Stimulated activated naive CD4-positive, alpha-beta T cell treated with Interleukin-2 at 50 U/mL for 16 hours (primary cell): ENCODE data around the gene CD93.

ENCODE experiments used
- DNase-seq: peaks from one replicate; lab custom pipeline; 2025; lab: John Stamatoyannopoulos, UW

Gene CD93

DNA sequence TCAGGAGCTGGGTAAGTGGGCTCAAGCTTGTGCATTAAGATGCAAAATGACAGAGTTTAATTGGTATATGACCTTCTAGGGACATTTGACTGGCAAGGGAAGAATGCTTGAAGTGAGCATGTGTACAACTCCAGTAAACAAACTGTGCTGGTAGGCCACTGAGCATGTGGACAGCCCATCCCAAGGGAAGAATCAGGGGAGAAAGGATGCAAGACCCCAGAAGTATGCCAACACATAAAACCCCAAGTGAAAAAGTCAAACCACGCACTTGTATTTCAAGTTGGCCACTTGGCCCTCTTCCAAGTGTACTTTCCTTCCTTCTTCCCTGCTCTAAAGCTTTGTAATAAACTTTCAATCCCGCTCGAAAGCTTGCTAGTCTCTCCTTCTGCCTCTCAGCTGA, 26.3 kb downstream of the CD93 start:
- DNase-seq, result no peak

DNA sequence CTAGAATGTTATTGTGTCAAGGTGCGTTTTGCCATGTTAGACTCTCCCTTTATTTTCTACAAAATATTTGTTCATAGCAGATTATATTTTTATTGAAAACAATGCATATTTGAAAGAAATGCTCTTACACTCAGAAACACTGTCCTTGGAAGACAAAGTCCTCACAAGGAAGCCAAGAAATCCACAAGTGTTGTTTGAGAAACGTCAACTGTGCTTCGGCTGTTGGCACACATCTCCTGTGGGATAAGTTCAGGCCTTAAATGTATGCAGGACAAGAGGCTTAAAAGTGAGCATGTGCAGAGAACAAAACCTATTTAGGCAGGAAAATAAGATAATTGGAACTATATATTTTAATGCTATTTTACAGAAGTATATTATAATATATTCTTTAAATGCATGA, 27.1 kb downstream of the CD93 start:
- DNase-seq, result no peak

DNA sequence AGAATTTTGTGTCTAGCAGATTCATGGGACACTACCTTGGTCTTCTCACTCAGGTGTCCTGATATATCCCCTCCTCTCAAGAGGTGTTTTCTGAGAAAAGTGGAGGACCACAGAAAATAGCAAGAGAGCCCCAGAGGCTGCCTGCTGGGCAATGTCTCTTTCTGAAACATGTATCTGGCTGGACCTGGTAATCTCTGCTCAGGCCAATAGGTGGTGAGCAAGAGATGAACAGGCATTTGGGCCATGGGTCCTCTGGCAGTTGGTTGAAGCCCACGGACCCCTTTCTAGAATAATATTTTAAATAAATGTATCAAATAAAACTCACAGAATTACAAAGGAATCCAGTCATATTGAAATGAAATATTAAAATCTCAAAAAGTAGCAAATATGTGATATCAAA, 27.9 kb downstream of the CD93 start:
- no peak for DNase-seq

DNA sequence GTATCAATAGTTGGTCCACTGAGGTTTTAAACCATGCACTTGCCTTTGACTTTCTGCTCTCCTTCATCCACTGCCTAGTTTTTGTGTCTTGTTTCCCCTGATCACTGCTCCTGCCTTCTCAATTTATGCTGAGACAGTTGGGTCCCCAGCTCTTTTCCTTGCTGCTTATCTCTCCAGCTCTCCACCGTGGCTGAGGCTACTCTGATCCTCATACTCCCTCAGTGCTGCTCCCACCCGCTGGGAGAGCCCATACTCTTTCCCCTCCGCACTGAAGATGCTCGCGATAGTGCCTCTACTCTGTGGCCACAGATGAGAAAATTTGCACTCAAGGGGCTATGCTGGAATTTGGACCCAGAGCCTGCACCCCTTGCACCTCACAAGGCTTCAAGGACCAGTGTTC, 33.2 kb downstream of the CD93 start:
- no peak for DNase-seq

DNA sequence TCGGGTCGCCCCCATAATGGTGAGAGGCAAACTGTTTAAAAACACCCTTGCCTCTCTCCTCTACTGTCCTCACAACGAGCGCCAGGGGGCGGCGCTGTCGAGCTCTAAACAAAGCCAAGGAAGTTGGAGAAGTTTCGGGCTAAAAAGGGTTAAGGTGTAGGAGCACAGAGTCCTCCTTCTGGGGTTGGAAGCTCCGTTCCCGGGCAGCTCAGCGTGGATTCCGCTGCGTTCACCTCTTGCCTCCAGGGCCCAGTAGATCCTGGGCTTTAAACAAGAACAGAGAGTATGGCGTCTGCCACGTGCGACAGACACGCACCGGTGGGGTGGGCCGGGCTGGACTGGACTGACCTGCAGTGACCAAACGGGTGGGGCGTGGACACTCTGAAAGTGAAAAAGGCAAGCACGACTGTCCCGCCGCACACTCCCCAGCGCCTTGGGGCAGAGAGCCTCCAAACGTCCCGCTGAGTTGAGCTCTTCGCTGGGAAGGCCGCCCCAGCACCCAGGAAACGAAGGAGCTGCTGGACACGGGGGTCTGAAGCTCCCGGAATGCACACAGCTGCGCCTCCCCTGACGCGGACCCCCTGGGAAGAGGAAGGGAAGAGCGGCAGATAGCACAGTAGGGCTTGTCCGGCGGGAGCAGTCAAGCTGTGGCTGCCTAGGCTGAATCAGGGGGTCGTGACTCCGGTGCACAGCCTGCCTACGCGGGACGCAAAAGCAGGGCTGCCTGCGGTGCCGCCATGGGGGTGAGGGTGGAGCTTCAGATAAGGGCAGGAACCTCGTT, 35.1 kb downstream of the CD93 start:
- no peak for DNase-seq

DNA sequence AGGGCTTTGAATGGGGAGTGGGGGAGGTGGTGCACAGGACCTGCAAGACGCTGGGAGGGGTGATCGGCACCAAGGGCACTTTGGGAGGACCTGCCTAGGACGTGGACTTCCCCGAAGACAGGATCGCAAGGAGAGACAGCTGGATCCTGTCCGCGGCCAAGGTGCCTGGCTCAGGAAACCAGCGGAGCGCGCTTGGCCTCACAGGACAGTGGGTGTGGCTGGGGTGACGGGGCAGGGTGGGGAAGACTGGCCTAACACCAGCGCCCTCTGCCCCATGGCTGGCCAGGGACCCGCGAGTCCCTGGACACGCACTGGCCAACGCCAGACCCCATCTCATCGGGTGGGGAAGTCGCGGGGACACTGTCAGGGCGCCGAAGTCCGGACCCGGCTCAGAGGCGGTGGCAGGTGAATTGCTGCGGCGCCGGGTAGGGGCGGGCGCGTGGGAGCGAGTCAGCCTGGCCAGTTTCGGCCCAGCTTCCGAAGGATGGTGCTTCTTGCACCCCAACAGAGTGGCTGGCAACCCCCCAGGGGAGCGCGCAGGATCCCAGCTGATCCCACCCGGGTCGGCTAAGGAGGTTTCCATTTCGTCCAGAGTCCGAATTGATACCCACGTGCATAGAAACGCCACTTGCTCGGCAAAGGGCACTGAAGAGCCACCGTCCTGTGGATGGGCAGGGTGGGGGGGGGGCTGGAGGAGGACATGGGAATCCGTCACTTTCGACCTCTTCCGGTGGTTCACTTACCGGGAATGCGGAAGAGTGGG, 35.9 kb downstream of the CD93 start:
- DNase-seq, result no peak

DNA sequence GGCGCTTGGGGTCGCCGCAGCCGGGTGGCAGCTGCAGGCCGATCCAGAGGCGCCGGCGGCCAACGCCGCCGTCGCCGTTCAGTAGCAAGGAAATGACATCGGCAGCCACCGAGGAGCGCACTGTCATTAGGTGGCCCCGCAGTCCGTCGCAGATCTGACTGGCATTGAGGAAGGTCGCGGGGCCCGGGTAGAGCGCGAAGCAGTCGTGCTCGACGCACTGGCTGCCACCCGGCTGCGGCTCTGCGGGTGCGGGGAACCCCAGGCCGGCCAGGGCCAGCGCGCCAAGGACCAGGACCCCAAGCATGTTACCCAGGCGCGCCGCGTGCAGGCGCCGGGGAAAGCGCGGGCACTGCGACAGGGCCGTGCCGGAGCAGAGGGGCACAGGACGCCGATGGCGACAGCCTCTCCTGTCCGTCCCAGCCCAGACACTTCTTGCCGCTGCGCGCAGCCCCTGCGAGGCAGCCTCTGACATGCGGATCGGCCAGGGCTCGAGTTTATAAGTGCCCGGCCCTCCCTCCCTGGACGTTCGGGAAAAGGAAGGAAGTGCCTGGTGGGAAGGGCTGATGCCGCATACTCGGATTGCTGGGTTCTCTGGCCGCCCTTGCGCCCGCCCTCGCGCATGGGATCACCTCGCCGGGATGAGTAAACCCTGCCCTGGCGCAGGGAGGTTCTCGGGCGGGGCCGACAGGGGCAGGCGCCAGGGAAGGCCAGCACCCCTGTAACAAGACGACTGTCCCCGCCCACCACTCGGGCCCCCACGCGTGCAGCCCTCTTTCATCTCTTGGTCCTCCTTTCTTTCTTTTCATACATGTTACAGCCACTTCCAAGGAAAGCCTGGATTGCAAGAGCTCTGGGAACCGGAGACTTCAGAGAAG, 36.7 kb downstream of the CD93 start, which contains the start of gene THBD:
TSS of gene THBD (minus strand) at position 472 of the 875 bp plus-strand sequence. CDS start at position 304, 168 bp downstream.
- DNase-seq, result no peak

DNA sequence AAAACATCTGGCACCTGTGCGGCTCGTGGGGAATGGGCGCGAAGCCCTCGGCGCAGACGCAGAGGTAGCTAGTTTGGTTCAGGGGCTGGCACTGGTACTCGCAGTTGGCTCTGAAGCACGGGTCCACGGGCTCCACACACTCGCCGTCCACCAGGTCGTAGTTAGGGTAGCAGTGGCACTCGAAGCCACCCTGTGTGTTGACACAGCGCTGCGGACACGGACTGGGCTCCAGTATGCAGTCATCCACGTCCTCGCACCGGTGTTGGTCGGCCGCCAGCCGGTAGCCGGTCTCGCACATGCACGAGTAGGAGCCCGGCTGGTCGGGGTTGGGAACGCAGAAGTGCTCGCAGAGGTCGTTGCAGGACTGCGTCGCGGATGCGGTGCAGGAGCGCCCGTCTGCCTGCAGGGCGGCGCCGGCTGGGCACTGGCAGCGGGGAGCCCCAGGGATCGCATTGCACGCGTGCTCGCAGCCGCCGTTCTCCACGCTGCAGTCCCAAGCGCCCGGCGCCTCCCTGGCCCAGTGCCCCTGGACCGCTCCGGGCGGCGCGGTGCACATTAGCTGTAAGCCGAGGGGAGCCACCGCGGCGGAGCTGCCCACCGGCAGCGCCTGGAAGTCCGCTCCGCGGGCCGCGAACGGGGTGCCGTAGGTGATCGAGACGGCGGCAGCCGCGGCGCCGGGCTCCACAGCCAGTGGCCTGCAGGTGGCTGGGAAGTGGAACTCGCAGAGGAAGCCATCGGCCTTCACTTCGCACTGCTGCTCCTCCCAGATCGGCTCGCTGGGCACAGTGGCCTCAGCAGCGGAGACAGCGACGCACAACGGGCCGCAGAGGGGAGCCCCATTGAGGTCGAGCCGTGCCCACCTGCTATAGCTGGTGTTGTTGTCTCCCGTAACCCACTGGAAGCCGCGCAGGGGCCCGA, 37.6 kb downstream of the CD93 start:
- DNase-seq, result no peak

DNA sequence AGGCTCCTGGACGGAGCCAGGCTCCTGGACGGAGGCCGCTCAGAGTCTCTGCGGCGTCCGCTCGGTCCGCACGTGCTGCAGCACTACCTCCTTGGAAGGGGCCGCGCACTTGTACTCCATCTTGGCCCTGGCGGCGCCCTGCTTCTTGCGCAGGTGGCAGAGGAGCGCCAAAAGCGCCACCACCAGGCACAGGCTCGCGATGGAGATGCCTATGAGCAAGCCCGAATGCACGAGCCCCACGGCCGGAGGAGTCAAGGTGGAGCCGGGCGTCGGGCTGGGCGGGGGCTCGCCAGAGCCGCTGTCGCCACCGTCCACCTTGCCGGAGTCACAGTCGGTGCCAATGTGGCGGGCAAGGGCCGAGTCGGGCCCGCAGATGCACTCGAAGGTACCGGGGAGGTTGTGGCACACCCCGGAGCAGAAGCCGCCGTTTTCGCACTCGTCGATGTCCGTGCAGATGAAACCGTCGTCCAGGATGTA, 38.3 kb downstream of the CD93 start:
- DNase-seq, result no peak

DNA sequence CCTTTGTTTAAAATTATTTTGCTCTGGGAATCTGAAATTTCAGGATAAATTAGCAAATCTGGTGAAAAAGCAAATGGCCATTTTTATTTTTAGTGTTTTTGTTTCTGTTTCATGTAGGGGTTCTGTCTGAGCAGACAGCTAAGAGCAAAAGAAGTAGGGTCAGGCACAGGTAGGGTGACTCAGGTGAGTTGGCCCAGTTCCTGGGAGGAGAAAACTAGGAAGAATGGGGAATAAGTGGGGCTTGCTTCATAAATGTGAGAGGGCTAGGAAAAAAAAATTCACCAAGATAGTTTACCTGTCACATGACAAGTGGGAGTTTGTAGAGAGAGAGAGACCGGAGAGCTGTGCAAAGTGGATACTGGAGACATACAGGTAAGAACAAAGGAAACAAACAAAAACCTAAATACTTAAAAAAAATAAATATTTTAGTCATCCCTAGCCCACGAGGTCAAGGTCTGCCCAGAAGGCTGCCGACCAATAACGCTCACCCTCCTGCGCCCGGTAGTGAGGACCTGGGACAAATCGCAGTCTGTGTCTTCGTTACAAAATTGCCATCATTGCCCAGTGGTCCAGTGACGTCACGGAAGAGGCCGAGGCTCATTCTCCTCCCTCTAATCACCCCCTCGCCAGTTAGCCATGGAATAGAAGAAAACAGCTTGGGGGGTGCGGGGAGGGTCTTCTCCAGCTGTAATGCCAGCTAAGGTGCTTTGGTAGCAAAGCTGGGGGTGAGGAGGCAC, 39.0 kb downstream of the CD93 start:
- no peak for DNase-seq

DNA sequence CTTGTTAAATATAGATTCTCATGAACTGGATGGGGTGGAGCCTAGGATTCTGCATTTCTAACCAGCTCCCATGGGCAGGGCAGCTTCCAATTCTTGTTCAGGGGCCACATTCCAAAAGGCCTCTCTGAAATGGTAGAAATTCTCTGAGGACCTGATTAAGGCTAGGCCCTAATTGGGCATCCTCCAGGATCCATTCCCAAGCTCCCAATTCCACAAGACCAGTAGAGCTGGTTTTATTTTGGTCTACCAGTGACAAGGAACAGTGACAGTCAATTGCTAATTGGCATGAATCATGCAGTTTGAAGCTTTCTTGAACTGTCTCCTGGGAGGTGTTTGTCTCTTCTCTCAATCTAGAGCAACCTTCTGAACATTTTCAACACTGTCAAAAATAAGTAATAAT, 39.7 kb downstream of the CD93 start:
- DNase-seq, result no peak

DNA sequence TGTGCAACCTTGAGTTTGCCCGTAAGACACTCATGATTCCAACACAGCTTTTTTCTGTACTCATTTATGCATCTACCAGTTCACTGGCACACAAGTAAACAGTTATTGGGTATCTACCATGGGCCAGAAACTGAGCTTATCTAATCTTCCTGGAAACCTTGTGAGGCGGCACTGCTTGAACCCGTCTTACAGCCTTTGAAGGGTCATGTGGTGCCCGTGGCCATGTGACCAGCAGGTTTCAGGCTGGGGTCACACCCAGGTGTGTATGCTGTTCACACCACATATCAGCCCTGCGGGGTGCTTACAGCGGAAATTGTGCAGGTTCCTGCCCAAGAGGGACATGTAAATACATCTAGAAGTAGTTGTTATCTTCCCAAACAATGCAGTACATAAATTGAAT, 42.7 kb downstream of the CD93 start:
- DNase-seq, result no peak

DNA sequence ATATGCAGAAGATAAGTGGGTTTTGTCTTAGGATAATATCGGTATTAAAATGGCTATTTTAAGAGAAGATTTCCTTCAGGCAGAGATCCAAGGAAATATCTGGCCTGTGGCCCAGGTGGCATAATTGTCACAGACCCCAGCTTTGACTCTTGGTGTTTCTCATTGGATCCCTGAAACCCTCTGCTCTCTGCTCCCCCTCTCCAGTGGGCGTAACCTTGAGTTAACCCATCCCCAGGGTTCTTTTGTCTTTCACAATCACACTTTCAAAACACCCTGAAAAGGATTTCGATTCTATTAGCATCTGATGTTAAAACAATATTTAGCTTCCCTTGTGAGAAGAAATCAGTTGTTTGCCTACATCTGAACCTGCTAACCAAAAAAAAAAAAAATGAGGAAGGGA, 43.9 kb downstream of the CD93 start:
- DNase-seq, result no peak

DNA sequence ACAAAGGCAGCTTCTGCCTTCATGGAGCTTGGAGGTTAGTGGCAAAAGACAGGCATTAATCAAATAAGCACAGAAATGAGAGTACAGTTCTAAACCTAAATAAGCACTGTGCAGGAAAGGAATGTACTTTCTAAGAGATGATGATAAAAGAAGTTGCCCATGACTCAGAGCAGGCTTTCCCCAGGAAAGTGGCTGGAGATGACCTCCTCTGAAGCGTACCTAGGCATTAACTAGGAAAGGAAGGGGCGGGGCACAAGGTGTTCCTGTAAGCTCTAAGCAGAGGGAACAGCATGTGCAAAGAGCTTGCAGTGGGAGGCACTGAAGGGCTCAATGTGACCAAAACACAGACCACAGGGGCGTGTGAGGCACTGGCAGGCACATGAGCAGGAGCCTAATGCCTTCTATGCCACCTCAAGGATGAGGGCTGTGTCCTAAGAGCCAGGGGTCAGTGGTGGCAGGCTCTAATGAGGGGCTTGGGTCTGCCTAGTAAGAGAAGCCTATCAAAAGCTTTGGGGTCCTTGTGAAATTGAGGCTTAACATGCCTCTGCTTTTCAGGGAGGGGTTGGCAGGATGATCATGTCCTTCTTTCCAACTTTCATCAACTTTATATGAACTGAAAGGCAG, 46.1 kb downstream of the CD93 start:
- no peak for DNase-seq

DNA sequence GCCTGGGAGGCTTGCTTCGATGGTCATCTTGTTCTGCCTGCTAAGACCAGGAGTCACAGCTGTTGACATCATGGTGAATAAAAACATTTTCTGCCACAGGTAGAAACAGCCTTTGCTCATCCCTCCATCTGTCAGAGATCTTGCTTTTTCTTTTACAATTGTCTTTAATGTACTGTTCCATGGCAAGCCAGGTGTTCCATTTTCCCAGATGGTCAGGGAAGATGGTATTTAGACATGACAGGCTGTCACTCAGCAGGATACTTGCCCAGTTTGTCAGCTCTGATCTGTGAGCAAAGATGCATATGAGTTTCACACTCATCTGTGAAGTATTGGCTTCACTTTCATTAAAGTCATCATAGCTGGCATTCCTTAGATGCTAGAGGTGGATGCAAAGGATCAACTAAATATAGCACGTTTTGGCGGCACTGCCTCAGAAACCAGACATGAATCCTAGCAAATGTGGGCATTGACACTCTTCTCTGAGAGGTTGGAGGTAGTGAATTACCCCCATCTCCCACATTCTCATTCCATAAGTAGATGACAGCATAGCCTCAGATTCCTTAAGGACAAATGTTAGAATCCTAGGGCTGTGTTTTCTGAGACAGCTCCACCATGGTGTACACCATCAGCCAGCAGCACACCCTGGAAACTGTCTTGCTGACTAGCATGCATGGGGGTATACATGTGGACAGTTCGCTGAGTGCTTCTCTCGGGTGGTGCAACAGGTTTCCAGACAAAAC, 46.8 kb downstream of the CD93 start:
- no peak for DNase-seq

DNA sequence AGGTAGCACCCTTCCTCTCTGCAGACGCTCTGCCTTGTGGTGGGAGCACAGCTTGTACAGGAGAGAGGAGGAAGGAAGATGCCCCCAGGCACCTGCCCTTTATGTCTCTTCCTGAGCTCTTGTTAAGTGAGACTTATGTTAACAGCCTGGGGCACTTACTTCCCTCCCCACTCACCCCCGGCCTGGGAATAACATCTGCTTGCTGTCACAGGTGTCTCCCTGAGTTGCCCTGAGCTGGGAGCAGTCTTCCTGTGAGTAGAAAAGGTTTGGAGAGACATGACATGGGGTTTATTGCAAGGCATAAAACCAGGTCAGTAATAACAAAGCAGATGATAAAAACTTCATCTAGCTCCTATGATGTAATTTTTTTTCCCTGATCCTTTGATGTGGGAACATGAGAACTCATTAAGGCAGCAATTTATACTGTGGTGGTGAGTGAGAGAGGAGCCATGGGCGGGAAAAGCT, 49.1 kb downstream of the CD93 start:
- no peak for DNase-seq

DNA sequence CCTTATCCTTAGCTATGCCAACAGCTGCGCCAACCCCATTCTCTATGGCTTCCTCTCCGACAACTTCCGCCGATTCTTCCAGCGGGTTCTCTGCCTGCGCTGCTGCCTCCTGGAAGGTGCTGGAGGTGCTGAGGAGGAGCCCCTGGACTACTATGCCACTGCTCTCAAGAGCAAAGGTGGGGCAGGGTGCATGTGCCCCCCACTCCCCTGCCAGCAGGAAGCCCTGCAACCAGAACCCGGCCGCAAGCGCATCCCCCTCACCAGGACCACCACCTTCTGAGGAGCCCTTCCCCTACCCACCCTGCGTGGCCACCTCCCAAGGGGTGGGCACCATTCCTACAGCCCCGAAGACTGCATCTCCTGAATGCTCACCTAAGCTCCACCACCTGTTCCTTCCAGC, 49.8 kb downstream of the CD93 start:
- DNase-seq, result no peak

DNA sequence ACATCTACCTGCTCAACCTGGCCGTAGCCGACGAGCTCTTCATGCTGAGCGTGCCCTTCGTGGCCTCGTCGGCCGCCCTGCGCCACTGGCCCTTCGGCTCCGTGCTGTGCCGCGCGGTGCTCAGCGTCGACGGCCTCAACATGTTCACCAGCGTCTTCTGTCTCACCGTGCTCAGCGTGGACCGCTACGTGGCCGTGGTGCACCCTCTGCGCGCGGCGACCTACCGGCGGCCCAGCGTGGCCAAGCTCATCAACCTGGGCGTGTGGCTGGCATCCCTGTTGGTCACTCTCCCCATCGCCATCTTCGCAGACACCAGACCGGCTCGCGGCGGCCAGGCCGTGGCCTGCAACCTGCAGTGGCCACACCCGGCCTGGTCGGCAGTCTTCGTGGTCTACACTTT, 50.4 kb downstream of the CD93 start:
- no peak for DNase-seq
